Naive thymus-derived CD4-positive, alpha-beta T cell (primary cell): ENCODE data around the gene NEMP1. TPM values are rescaled to one million over a fixed set of nuclear protein-coding genes. Genes with fewer than 3 reads are reported as not detected.

Experiments
- ATAC-seq: fragments of 150-1000 bp; cut with Tn5 transposase; 2 replicates; pipeline ENCODE4 v1.10.0; 2021; ENCODE audit warnings: mild to moderate bottlenecking, moderate library complexity
- CTCF ChIA-PET: fragments of 350-600 bp; sonication (Branson Sonifier 250); formaldehyde crosslinking; loops from one replicate; lab custom pipeline; 2021; ENCODE audit warnings: antibody characterized with exemption; lab: Charles Lee
- POLR2A ChIA-PET: fragments of 350-600 bp; sonication (Branson Sonifier 250); formaldehyde crosslinking; loops from one replicate; lab custom pipeline; 2021; ENCODE audit warnings: antibody characterized with exemption, inconsistent platforms; lab: Charles Lee
- DNase-seq, 9 donors: peaks; one replicate each; pipeline versions ENCODE4 v3.0.0 to v3.0.0-alpha.2; 2020 to 2022; ENCODE audit warnings: mixed read lengths in 1 of 9
- H3K27ac ChIP-seq: one replicate; pipeline ENCODE4 v1.7.0; 2013; ENCODE audit warnings: mild to moderate bottlenecking, low read depth, low read length, moderate library complexity
- H3K27me3 ChIP-seq, 2 donors: one replicate each; pipeline ENCODE4 v1.7.0; 2013; ENCODE audit warnings: low read length in 2 of 2, mild to moderate bottlenecking in 2 of 2, moderate library complexity in 2 of 2; ENCODE audit not compliant: control insufficient read depth in 2 of 2, insufficient read depth in 2 of 2
- H3K36me3 ChIP-seq, 3 experiments: 1 replicate in 2 of 3; 2 replicates in 1 of 3; pipeline ENCODE4 v1.7.0; 2013; ENCODE audit warnings: low read length in 3 of 3, mild to moderate bottlenecking in 3 of 3, moderate library complexity in 1 of 3; ENCODE audit not compliant: insufficient read depth in 3 of 3, control insufficient read depth in 2 of 3
- H3K4me1 ChIP-seq, 2 donors: one replicate each; pipeline ENCODE4 v1.7.0; 2013; ENCODE audit warnings: low read length in 2 of 2, mild to moderate bottlenecking in 2 of 2, moderate library complexity in 1 of 2; ENCODE audit not compliant: control insufficient read depth in 2 of 2, insufficient read depth in 2 of 2
- H3K4me3 ChIP-seq: 2 replicates; pipeline ENCODE4 v1.7.0; 2013; ENCODE audit warnings: mild to moderate bottlenecking, low read length
- H3K9me3 ChIP-seq, 3 experiments: 1 replicate in 2 of 3; 2 replicates in 1 of 3; pipeline ENCODE4 v1.7.0; 2013; ENCODE audit warnings: low read length in 3 of 3; ENCODE audit not compliant: control insufficient read depth in 2 of 3
- H3K27ac Mint-ChIP-seq, 9 donors: one replicate each; pipeline ENCODE4 v1.8.0; 2020 to 2022; ENCODE audit warnings: mixed read lengths in 9 of 9, mild to moderate bottlenecking in 8 of 9, moderate library complexity in 5 of 9, inconsistent platforms in 2 of 9
- H3K27me3 Mint-ChIP-seq, 5 donors: one replicate each; pipeline ENCODE4 v1.8.0; 2021 to 2022; ENCODE audit warnings: mixed read lengths in 5 of 5, mild to moderate bottlenecking in 1 of 5
- H3K36me3 Mint-ChIP-seq, 5 donors: one replicate each; pipeline ENCODE4 v1.8.0; 2020 to 2022; ENCODE audit warnings: mixed read lengths in 5 of 5, mild to moderate bottlenecking in 3 of 5, inconsistent platforms in 1 of 5
- H3K4me1 Mint-ChIP-seq, 7 donors: one replicate each; pipeline ENCODE4 v1.8.0; 2020 to 2022; ENCODE audit warnings: mixed read lengths in 7 of 7, mild to moderate bottlenecking in 3 of 7, inconsistent platforms in 1 of 7
- H3K4me3 Mint-ChIP-seq, 10 donors: one replicate each; pipeline ENCODE4 v1.8.0; 2020 to 2022; ENCODE audit warnings: mild to moderate bottlenecking in 10 of 10, mixed read lengths in 10 of 10, moderate library complexity in 6 of 10, inconsistent platforms in 2 of 10
- H3K9me3 Mint-ChIP-seq, 11 donors: one replicate each; pipeline ENCODE4 v1.8.0; 2020 to 2022; ENCODE audit warnings: mixed read lengths in 11 of 11, mild to moderate bottlenecking in 4 of 11, inconsistent platforms in 1 of 11, moderate library complexity in 1 of 11
- intact Hi-C, 2 donors: fragments of 100-400 bp; cut with micrococcal nuclease; formaldehyde crosslinking; loops; one replicate each; pipeline ENCODE4 v1.15.1; 2023
- polyA plus RNA-seq, 2 donors: library from polyadenylated mRNA; unstranded; fragments of 300-500 nt; fragmentation: Illumina TruSeq; gene quantifications; one replicate each; pipeline ENCODE4 v1.2.3, GENCODE V29; 2021
- total RNA-seq, 6 experiments: library from RNA in 5 of 6; stranded (reverse) in 5 of 6; gene quantifications; 1 replicate in 5 of 6; 2 replicates in 1 of 6; pipeline ENCODE4 v1.2.3 and lab custom pipeline; 2021 to 2026

The NEMP1 gene, protein sequence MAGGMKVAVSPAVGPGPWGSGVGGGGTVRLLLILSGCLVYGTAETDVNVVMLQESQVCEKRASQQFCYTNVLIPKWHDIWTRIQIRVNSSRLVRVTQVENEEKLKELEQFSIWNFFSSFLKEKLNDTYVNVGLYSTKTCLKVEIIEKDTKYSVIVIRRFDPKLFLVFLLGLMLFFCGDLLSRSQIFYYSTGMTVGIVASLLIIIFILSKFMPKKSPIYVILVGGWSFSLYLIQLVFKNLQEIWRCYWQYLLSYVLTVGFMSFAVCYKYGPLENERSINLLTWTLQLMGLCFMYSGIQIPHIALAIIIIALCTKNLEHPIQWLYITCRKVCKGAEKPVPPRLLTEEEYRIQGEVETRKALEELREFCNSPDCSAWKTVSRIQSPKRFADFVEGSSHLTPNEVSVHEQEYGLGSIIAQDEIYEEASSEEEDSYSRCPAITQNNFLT
- total RNA-seq: 10 to 100 TPM; 13.1 to 47.6 (median 29.3) TPM
- 1 to 10 TPM; 2.9 to 7.4 TPM for polyA plus RNA-seq
- 55.3 reads per million, percentile 73 among the genes with 10 or more reads in this experiment for total RNA-seq (lab: John Stamatoyannopoulos, UW)

DNA sequence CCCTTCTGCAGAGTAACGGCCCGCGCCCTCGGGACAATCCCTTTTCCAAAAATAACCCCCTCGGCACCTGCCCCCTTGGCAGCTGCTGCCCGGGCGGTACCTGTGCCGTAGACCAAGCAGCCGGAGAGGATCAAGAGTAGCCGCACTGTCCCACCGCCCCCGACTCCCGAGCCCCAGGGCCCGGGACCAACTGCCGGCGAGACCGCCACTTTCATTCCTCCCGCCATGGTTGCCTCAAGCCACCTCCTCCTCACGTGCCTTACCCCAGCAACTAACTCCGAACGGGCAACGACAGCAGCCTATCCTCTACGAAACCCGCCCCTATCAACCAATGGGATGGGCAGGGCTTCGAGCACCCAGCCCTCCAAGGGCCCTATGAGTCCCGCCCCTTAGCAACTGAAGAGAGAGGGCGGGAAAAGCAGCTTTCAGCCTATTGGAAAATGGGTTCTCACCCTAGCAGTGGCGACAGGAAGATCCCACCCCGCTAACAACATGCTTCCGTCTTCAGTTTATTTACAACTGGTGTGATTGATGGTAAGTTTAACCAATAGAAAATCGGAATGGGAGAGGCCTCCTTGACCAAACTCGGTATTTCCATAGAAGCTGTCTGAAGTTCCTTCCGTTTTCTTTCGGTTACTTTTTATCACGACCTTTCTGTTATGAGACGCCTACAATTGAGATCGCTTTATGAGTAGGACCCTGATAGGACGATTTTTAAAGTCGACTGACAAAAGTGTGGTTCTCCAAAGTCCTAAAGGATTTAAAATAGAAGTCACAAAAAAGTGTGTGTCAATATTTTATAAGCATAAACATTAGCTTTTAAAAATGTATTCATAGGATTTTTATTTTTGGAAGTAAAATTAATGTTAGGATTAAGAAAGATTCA lies at the start of gene NEMP1:
Gene NEMP1 (minus strand): TSS at position 273 of the 886 bp plus-strand sequence. CDS start 46 bp downstream, at position 227.
- intact Hi-C loops: loop anchor here (1.0 to 5.0 kb wide), 11 partner anchors 9 to 1151 kb away; partner anchors contain the start of genes NACA (in 2 of the 2), PTGES3 (in 1 of the 2), PYM1 (in 1 of the 2) and STAT6 (in 1 of the 2)
- peaks cover 0 to 49% (median 25%) of the 10 kb centered on the region in 7 donors for H3K4me1 Mint-ChIP-seq
- ChIA-PET POLR2A (interaction anchor here (0.8 to 7.9 kb wide), 18 partner anchors 10 to 719 kb away, joined by 3 to 135 read pairs (median 5); partner anchors contain the start of genes ATP5F1B, LRP1, NAB2 and PTGES3), CTCF (interaction anchor here (0.8 to 4.4 kb wide), 6 partner anchors 9 to 72 kb away, joined by 3 to 54 read pairs (median 10); partner anchors contain the start of genes STAT6 and ZBTB39)
- H3K4me3 ChIP-seq: peak within 1 kb of the TSS; percentile 84
- H3K27ac ChIP-seq: peak within 1 kb of the TSS; percentile 85
- no peaks in the 10 kb centered on the region for H3K9me3 Mint-ChIP-seq
- no peaks in the 10 kb centered on the region for H3K27me3 Mint-ChIP-seq
- no peaks in the 10 kb centered on the region for H3K9me3 ChIP-seq
- peaks cover 0 to 4% (median 0%) of the 10 kb centered on the region in 3 experiments for H3K36me3 ChIP-seq
- H3K4me1 ChIP-seq: peaks cover 6 to 7% of the 10 kb centered on the region in 2 donors
- ATAC-seq: peak; percentile 98
- peak within 1 kb of the TSS; percentile 89 to 99 (median 92) for H3K27ac Mint-ChIP-seq
- no peaks in the 10 kb centered on the region for H3K27me3 ChIP-seq
- DNase-seq: peak; percentile 65 to 99 (median 98)
- peaks cover 0 to 5% (median 0%) of the 10 kb centered on the region in 5 donors for H3K36me3 Mint-ChIP-seq
- peak within 1 kb of the TSS; percentile 86 to 99 (median 94) for H3K4me3 Mint-ChIP-seq

GRCh38 chr12:57127726-57128518 lies 49.3 kb upstream of the NEMP1 start, which contains the start of gene LRP1:
Gene LRP1 (plus strand): TSS chr12:57128483. CDS start chr12:57128965, 482 bp downstream.
- peaks cover 0 to 6% of the 10 kb centered on the region in 2 donors for H3K4me1 ChIP-seq
- peaks cover 0 to 5% of the 10 kb centered on the region in 2 donors for H3K27me3 ChIP-seq
- H3K27ac Mint-ChIP-seq: peak within 1 kb of the TSS in 8 of 9 donors; percentile 31 to 92 (median 79)
- no peaks in the 10 kb centered on the region for H3K9me3 ChIP-seq
- DNase-seq (peak; percentile 63 to 85 (median 79)), ATAC-seq (peak; percentile 67)
- POLR2A ChIA-PET: interaction anchor here (0.7 to 1.6 kb wide), 9 partner anchors 8 to 499 kb away, joined by 3 to 17 read pairs (median 3); partner anchors contain the start of genes NEMP1 and STAT6
- H3K4me1 Mint-ChIP-seq: peaks cover 0 to 29% (median 15%) of the 10 kb centered on the region in 7 donors
- peaks cover 0 to 9% (median 0%) of the 10 kb centered on the region in 11 donors for H3K9me3 Mint-ChIP-seq
- peaks cover 0 to 7% (median 0%) of the 10 kb centered on the region in 5 donors for H3K36me3 Mint-ChIP-seq
- H3K27me3 Mint-ChIP-seq: peaks cover 0 to 57% (median 0%) of the 10 kb centered on the region in 5 donors
- H3K4me3 Mint-ChIP-seq: peak within 1 kb of the TSS; percentile 84 to 95 (median 89)
- CTCF ChIA-PET: interaction anchor here (0.7 to 10.8 kb wide), 7 partner anchors 15 to 126 kb away, joined by 3 to 162 read pairs (median 4); partner anchors contain the start of gene STAT6
- peak within 1 kb of the TSS; percentile 91 for H3K4me3 ChIP-seq
- intact Hi-C loops: loop anchor here (1.0 to 10.0 kb wide), 5 partner anchors 16 to 327 kb away; partner anchors contain the start of genes GLI1 (in 1 of the 2), INHBE (in 1 of the 2) and ZBTB39 (in 1 of the 2)
- H3K27ac ChIP-seq: peak within 1 kb of the TSS; percentile 84
- peaks cover 0 to 5% (median 0%) of the 10 kb centered on the region in 3 experiments for H3K36me3 ChIP-seq

DNA sequence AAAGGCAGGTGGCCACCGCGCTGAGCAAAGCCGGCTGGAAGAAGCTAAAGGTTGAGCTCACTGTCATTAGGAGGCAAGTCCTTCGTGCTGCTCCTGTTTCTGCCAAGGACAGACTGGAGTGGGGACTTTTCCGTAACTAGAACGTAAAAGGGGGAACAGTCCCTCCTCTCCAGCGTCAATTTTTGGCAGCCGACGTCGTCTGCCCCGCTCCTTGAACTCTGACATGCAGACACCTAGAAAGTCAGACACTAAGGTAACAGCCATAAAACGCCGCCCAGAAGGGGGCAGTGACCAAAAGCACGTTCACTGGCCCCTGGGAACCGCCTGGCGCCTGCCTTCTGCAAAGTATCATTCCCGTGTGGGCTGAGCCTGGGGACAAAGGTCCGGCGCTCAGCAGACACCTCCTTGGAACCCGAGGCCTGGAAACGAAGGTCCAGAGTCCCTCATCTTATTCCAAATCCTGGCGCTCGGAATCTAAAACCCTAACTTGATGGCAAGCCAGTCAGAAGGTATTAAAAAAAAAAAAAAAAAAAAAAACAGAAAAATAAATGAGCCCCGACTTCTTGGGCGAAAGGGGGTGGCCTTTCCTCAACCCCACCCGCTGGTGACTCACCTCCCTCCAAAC lies 48.6 kb upstream of the NEMP1 start:
- peaks cover 0 to 57% (median 0%) of the 10 kb centered on the region in 5 donors for H3K27me3 Mint-ChIP-seq
- peaks cover 0 to 9% (median 0%) of the 10 kb centered on the region in 11 donors for H3K9me3 Mint-ChIP-seq
- CTCF ChIA-PET: interaction anchor here (0.9 to 10.8 kb wide), 4 partner anchors 16 to 62 kb away, joined by 3 to 162 read pairs (median 4); partner anchors contain the start of gene STAT6
- H3K27ac Mint-ChIP-seq: peak overlapping the region in 6 of 9 donors; percentile 43 to 83 (median 79)
- H3K4me1 Mint-ChIP-seq: peaks cover 0 to 29% (median 13%) of the 10 kb centered on the region in 7 donors
- no peaks in the 10 kb centered on the region for H3K9me3 ChIP-seq
- POLR2A ChIA-PET: interaction anchor here (1.3 to 1.6 kb wide), 3 partner anchors 9 to 498 kb away, joined by 3 to 17 read pairs (median 4); partner anchors contain the start of gene STAT6
- H3K27me3 ChIP-seq: no peaks in the 10 kb centered on the region
- H3K4me3 Mint-ChIP-seq: peak overlapping the region; percentile 84 to 95 (median 89)
- peak overlapping the region; percentile 84 for H3K27ac ChIP-seq
- ATAC-seq: peak; percentile 44
- H3K36me3 Mint-ChIP-seq: peaks cover 0 to 7% (median 0%) of the 10 kb centered on the region in 5 donors
- H3K4me3 ChIP-seq: peak overlapping the region; percentile 91
- intact Hi-C loops: loop anchor here (5.0 to 10.0 kb wide), 2 partner anchors 120 to 328 kb away; partner anchors contain the start of genes GLI1 (in 1 of the 2), INHBE (in 1 of the 2) and ZBTB39 (in 1 of the 2)
- H3K4me1 ChIP-seq: peaks cover 0 to 6% of the 10 kb centered on the region in 2 donors
- DNase-seq: peak in 8 of 9 donors; percentile 20 to 66 (median 42)
- peaks cover 0 to 5% (median 0%) of the 10 kb centered on the region in 3 experiments for H3K36me3 ChIP-seq

DNA sequence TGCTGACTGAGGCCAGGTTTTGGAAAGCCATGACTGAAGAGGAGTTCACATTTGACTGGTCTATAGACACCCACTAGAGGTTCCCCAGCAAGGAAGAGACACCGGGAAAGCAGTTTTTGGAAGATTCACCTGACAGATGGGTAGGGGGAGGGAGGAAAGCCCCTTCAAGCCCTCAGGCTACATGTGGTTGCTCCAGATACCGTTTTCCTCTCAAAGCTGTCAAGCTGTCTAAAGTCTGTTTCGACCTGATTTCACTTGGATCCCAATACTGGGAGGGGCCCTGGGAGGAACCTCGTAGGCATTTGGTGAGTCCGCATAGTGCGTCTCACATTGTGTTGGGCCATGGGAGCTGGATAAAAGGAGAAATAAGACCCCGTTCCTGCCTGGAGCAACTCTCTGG lies 48.0 kb upstream of the NEMP1 start:
- H3K27ac ChIP-seq: no peak overlapping the region
- peaks cover 0 to 6% of the 10 kb centered on the region in 2 donors for H3K4me1 ChIP-seq
- ChIA-PET CTCF (interaction anchor here (0.7 to 10.8 kb wide), 5 partner anchors 14 to 57 kb away, joined by 3 to 162 read pairs (median 5); partner anchors contain the start of gene STAT6), POLR2A (interaction anchor here (1.5 kb wide), 1 partner anchor 10 kb away, joined by 3 read pairs; no protein-coding TSS in a partner anchor)
- peaks cover 0 to 5% (median 0%) of the 10 kb centered on the region in 3 experiments for H3K36me3 ChIP-seq
- Mint-ChIP-seq H3K27ac (peak overlapping the region in 2 of 9 donors; percentile 55 to 83), H3K9me3 (peaks cover 0 to 9% (median 0%) of the 10 kb centered on the region in 11 donors), H3K4me1 (peaks cover 0 to 25% (median 12%) of the 10 kb centered on the region in 7 donors), H3K4me3 (peak overlapping the region; percentile 14 to 95 (median 86)), H3K36me3 (peaks cover 0 to 7% (median 0%) of the 10 kb centered on the region in 5 donors), H3K27me3 (peaks cover 0 to 53% (median 0%) of the 10 kb centered on the region in 5 donors)
- H3K4me3 ChIP-seq: no peak overlapping the region
- no peaks in the 10 kb centered on the region for H3K9me3 ChIP-seq
- H3K27me3 ChIP-seq: no peaks in the 10 kb centered on the region
- intact Hi-C loops: loop anchor here (5.0 to 10.0 kb wide), 2 partner anchors 119 to 328 kb away; partner anchors contain the start of genes GLI1 (in 1 of the 2), INHBE (in 1 of the 2) and ZBTB39 (in 1 of the 2)
- ATAC-seq (no peak), DNase-seq (no peak)
